Sigmoid colon (tissue), 7 donors: Measurements from ENCODE around the gene LRFN4. TPM values are rescaled to one million over a fixed set of nuclear protein-coding genes. Genes with fewer than 3 reads are reported as not detected.

ENCODE experiments used
- DNase-seq: peaks from one replicate; pipeline ENCODE4 v3.0.0-alpha.2; 2019
- H3K27ac ChIP-seq, 4 donors: fragments of 200-600 bp; sonication (generic); one replicate each; pipeline ENCODE4 v1.5.1; 2016 to 2019; ENCODE audit warnings: mild to moderate bottlenecking in 1 of 4
- H3K27me3 ChIP-seq, 3 donors: fragments of 200-600 bp; sonication (generic); one replicate each; pipeline ENCODE4 v1.5.1; 2019; ENCODE audit warnings: mild to moderate bottlenecking in 1 of 3
- H3K36me3 ChIP-seq, 4 donors: fragments of 200-600 bp; sonication (generic); one replicate each; pipeline ENCODE4 v1.5.1; 2016 to 2019
- H3K4me1 ChIP-seq, 4 donors: fragments of 200-600 bp; sonication (generic); one replicate each; pipeline ENCODE4 v1.5.1; 2017 to 2019
- H3K4me3 ChIP-seq, 4 donors: fragments of 200-600 bp; sonication (generic); one replicate each; pipeline ENCODE4 v1.5.1; 2017 to 2019; ENCODE audit warnings: mild to moderate bottlenecking in 2 of 4, moderate library complexity in 1 of 4
- H3K9me3 ChIP-seq, 4 donors: fragments of 200-600 bp in 3 of 4; sonication (generic) in 3 of 4; one replicate each; pipeline versions ENCODE4 v1.5.1 to v1.6.1; 2013 to 2019
- EP300 ChIP-seq, 4 donors: sonication (generic); formaldehyde crosslinking; IDR thresholded peaks; one replicate each; pipeline ENCODE4 v1.6.1; 2017; ENCODE audit warnings: antibody characterized with exemption in 4 of 4
- POLR2A ChIP-seq, 2 donors: fragments of 450-650 bp; IDR thresholded peaks; one replicate each; pipeline ENCODE4 v1.6.1; 2016; ENCODE audit warnings: antibody characterized with exemption in 2 of 2, mild to moderate bottlenecking in 2 of 2, moderate library complexity in 2 of 2
- POLR2AphosphoS5 ChIP-seq, 4 donors: sonication (generic); formaldehyde crosslinking; IDR thresholded peaks; one replicate each; pipeline ENCODE4 v1.6.1; 2017; ENCODE audit warnings: antibody characterized with exemption in 4 of 4
- WGBS, 2 donors: extraction: QIAGEN DNeasy Blood & Tissue Kit; methylation state at CpG; one replicate each; pipeline ENCODE4 v1.1.7; 2013; 5-methylcytosine and 5-hydroxymethylcytosine counted together
- intact Hi-C: fragments of 100-400 bp; cut with DNase I; formaldehyde crosslinking; loops from one replicate; pipeline ENCODE4 v1.15.1; 2023
- polyA plus RNA-seq, 3 donors: library from polyadenylated mRNA; stranded (reverse); fragments of 200-250 nt; gene quantifications; one replicate each; pipeline ENCODE4 v1.2.3, GENCODE V29; 2013
- total RNA-seq, 4 donors: library from RNA; depleted of rRNA; stranded (reverse); fragments of >200 nt; gene quantifications; one replicate each; pipeline ENCODE4 v1.1.0, GENCODE V29; 2016
- TF ChIP-seq, protein P1 (sequence below), 4 experiments: fragments of 450-650 bp in 3 of 4; fragments of 200-600 bp in 1 of 4; IDR thresholded peaks; one replicate each; pipeline ENCODE4 v1.5.1; 2016 to 2019; ENCODE audit warnings: antibody characterized with exemption in 4 of 4, mild to moderate bottlenecking in 3 of 4, moderate library complexity in 2 of 4
- donor health status: healthy with polysubstance abuse.
- donor health status: Bipolar disorder and iron deficiency.
- donor health status: healthy.

Gene LRFN4
- total and polyA plus RNA-seq, 7 donors = 4.2 to 32.2 (median 4.6) TPM

DNA sequence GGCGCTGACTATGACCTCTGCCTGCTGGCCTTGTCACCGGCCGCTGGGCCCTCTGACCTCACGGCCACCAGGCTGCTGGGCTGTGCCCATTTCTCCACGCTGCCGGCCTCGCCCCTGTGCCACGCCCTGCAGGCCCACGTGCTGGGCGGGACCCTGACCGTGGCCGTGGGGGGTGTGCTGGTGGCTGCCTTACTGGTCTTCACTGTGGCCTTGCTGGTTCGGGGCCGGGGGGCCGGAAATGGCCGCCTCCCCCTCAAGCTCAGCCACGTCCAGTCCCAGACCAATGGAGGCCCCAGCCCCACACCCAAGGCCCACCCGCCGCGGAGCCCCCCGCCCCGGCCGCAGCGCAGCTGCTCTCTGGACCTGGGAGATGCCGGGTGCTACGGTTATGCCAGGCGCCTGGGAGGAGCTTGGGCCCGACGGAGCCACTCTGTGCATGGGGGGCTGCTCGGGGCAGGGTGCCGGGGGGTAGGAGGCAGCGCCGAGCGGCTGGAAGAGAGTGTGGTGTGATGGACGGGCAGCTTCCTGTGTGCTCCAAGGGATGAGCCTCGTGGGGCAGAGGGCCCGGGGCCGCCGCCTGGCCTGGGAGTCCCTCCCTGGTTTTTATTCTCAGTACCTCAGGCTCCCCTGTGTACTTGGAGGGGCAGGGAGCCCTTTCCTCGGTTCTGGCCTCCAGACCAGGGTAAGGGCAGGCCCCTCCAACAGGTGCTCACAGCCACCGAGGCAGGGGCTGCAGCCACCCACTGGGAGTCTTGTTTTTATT lies 3.0 kb downstream of the LRFN4 start:
- peaks cover 0 to 15% (median 10%) of the 10 kb centered on the region in 4 donors for H3K4me1 ChIP-seq
- no peaks in the 10 kb centered on the region for H3K9me3 ChIP-seq
- 75 to 90% methylated on average over 41 of the region's 41 CpGs for WGBS, 2 donors
- intact Hi-C loops = no loop called here
- TF ChIP-seq POLR2A (IDR thresholded peaks at IDR 0.05) (no peak), EP300 (IDR thresholded peaks at IDR 0.05) (no peak), POLR2AphosphoS5 (IDR thresholded peaks at IDR 0.05) (no peak)
- TF ChIP-seq, protein P1, sequence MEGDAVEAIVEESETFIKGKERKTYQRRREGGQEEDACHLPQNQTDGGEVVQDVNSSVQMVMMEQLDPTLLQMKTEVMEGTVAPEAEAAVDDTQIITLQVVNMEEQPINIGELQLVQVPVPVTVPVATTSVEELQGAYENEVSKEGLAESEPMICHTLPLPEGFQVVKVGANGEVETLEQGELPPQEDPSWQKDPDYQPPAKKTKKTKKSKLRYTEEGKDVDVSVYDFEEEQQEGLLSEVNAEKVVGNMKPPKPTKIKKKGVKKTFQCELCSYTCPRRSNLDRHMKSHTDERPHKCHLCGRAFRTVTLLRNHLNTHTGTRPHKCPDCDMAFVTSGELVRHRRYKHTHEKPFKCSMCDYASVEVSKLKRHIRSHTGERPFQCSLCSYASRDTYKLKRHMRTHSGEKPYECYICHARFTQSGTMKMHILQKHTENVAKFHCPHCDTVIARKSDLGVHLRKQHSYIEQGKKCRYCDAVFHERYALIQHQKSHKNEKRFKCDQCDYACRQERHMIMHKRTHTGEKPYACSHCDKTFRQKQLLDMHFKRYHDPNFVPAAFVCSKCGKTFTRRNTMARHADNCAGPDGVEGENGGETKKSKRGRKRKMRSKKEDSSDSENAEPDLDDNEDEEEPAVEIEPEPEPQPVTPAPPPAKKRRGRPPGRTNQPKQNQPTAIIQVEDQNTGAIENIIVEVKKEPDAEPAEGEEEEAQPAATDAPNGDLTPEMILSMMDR (IDR thresholded peaks at IDR 0.05) = no peak
- no peaks in the 10 kb centered on the region for H3K27me3 ChIP-seq
- H3K27ac ChIP-seq = no peak overlapping the region
- H3K4me3 ChIP-seq = no peak overlapping the region
- no peaks in the 10 kb centered on the region for H3K36me3 ChIP-seq
- peak; percentile 66 for DNase-seq

DNA sequence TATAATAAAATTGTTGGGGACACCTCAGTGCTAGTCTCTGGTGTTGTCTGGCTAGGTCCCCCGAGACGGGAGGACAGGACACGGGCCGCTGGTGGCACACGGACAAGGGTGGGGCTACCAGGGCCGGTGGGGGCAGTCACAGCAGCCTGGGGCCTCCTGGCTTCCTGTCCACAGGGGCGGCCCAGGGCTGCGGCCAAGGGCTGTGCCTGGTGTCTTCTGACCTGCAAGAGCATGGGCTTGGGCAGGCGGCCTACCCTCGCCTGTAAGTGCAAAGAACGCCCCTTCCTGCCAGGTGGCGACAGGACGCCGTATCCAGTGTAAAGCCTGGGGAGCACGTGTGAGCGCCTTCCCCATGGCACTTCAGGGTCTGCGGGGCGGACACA lies 3.6 kb downstream of the LRFN4 start:
- 81 to 87% methylated on average over 18 of the region's 18 CpGs for WGBS, 2 donors
- Histone ChIP-seq H3K4me1 (peaks cover 0 to 11% (median 7%) of the 10 kb centered on the region in 4 donors), H3K27me3 (no peaks in the 10 kb centered on the region), H3K36me3 (no peaks in the 10 kb centered on the region), H3K27ac (no peak overlapping the region), H3K4me3 (no peak overlapping the region), H3K9me3 (no peaks in the 10 kb centered on the region)
- TF ChIP-seq, protein P1 (IDR thresholded peaks at IDR 0.05) = no peak
- no peak for TF ChIP-seq POLR2AphosphoS5 (IDR thresholded peaks at IDR 0.05)
- no peak for TF ChIP-seq EP300 (IDR thresholded peaks at IDR 0.05)
- TF ChIP-seq POLR2A (IDR thresholded peaks at IDR 0.05) = no peak
- intact Hi-C loops = no loop called here
- DNase-seq = peak; percentile 61

DNA sequence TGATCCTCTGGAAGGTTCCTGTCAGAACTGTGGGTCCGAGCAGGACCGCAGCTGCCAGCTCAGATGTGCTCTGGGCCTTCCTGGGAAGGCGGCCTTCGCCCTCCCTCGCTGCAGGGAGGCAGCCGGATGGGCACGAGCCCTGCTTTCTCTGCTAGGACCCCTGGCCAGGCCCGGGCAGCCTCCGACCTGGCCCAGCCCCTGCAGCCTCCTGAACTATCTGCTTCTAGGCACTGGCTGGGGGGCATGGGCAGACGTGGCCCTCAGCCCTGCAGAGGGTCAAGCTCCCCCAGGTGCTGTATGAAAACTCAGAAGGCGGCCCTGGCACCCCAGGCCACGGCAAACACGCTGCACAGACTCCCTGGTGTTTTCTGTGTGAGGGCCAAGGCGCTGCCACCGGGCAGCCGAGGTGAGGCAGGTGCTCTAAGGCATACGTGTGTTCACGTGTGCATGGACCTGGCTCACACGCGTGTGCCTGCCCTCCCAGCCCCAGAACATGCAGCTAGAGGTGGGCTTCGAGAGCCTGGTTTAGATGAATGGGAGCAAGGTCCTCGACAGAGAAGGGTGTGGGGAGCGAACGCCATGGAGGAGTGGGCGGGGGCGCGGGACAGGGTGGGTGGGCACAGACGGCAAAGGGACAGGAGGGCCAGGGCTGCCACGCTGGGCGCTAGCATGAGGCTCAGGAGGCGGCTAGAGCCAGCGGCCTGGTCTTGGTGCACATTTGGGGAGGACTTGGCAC lies 4.3 kb downstream of the LRFN4 start:
- intact Hi-C loops = no loop called here
- peak; percentile 57 for DNase-seq

DNA sequence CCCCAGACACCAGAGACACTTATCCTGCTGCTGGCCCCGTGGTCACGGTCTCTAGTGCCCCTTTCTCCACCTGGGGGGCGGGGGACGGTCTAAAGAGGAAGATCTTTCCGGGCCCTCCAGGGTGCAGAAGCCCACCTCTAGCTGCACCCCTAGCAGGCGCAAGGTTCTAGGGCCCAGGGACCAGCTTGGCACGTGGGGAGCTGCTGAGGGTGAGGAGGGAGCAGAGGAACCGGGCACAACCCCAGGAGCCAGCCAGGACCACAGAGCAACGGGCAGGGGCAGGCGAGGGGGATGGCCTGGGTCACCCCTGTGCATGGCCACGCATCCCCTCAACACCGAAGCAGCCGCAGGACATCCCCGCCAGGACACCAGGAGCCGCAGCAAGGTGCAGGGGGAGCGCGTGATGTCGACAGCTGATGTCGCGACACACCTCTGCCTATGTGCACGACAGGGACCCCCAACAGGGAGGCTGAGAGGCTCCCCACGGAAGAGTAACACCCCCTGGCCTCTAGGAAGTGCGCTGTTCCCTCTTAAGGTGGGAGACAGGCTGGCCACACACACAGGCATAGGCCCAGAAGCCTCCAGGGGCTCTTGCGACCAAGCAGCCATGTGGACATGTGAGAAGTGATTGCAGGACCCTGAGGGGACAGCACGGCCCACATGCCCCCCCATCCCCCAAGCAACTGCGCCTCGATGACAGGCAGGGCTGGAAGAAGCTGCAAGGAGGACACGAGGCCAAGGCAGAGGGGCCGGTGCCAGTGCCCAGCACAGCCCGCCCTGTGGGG lies 5.1 kb downstream of the LRFN4 start:
- Histone ChIP-seq H3K27me3 (no peaks in the 10 kb centered on the region), H3K4me3 (no peak overlapping the region), H3K27ac (no peak overlapping the region), H3K9me3 (no peaks in the 10 kb centered on the region), H3K4me1 (peaks cover 0 to 6% (median 3%) of the 10 kb centered on the region in 4 donors), H3K36me3 (no peaks in the 10 kb centered on the region)
- DNase-seq = peak; percentile 63
- TF ChIP-seq, protein P1 (IDR thresholded peaks at IDR 0.05) = no peak
- no peak for TF ChIP-seq EP300 (IDR thresholded peaks at IDR 0.05)
- no peak for TF ChIP-seq POLR2A (IDR thresholded peaks at IDR 0.05)
- no peak for TF ChIP-seq POLR2AphosphoS5 (IDR thresholded peaks at IDR 0.05)
- intact Hi-C loops = no loop called here
- 92 to 95% methylated on average over 30 of the region's 30 CpGs for WGBS, 2 donors

More for the DNA sequence above, 4.3 kb downstream of the LRFN4 start:
- Histone ChIP-seq H3K4me1 (peaks cover 0 to 6% (median 3%) of the 10 kb centered on the region in 4 donors), H3K36me3 (no peaks in the 10 kb centered on the region), H3K4me3 (no peak overlapping the region), H3K27me3 (no peaks in the 10 kb centered on the region), H3K9me3 (no peaks in the 10 kb centered on the region), H3K27ac (no peak overlapping the region)
- 92 to 94% methylated on average over 32 of the region's 32 CpGs for WGBS, 2 donors
- TF ChIP-seq POLR2AphosphoS5 (IDR thresholded peaks at IDR 0.05) (no peak), POLR2A (IDR thresholded peaks at IDR 0.05) (no peak), EP300 (IDR thresholded peaks at IDR 0.05) (no peak)
- TF ChIP-seq, protein P1 (IDR thresholded peaks at IDR 0.05) = no peak
